OCI-LY1 (cell line): ENCODE measurements around the gene MVB12A.

Source experiments
- EZH2 ChIP-seq: fragments of 200-600 bp; sonication (generic), shearing (Covaris generic); IDR thresholded peaks from 2 replicates; pipeline ENCODE4 v1.8.0; 2017; ENCODE audit warnings: borderline replicate concordance, mixed run types, mild to moderate bottlenecking, antibody characterized with exemption, low read length, moderate library complexity, mixed read lengths
- TF ChIP-seq, protein P1 (sequence below): fragments of 200-600 bp; sonication (generic), shearing (Covaris generic); IDR thresholded peaks from 2 replicates; pipeline ENCODE4 v1.5.1; 2017; ENCODE audit warnings: mild to moderate bottlenecking, antibody characterized with exemption, low read length, moderate library complexity, mixed read lengths

DNA sequence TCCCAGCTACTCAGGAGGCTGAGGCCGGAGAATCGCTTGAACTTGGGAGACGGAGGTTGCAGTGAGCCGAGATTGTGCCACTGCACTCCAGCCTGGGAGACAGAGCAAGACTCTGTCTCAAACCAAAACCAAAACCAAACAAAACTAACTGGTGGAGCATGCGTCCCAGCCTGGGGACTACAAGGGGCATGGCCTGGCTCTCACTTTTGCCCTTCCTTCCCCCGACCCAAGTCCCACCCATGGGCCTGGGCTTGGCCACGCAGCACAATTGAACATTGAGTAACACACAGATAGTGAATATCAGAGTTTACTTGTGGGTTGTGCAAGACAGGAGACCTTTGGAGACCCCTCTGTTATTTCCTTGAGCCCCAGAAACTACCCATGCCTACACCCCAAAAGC is 15.4 kb downstream of the MVB12A start:
- TF ChIP-seq EZH2 = no peak
- TF ChIP-seq, protein P1, sequence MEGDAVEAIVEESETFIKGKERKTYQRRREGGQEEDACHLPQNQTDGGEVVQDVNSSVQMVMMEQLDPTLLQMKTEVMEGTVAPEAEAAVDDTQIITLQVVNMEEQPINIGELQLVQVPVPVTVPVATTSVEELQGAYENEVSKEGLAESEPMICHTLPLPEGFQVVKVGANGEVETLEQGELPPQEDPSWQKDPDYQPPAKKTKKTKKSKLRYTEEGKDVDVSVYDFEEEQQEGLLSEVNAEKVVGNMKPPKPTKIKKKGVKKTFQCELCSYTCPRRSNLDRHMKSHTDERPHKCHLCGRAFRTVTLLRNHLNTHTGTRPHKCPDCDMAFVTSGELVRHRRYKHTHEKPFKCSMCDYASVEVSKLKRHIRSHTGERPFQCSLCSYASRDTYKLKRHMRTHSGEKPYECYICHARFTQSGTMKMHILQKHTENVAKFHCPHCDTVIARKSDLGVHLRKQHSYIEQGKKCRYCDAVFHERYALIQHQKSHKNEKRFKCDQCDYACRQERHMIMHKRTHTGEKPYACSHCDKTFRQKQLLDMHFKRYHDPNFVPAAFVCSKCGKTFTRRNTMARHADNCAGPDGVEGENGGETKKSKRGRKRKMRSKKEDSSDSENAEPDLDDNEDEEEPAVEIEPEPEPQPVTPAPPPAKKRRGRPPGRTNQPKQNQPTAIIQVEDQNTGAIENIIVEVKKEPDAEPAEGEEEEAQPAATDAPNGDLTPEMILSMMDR = no peak
